ENCODE results near the gene MYLK3. TPM values are rescaled to one million over a fixed set of nuclear protein-coding genes. Genes with fewer than 3 reads are reported as not detected.

Gene MYLK3
- total RNA-seq, 4 donors from 2014 or later: not detected

- in situ Hi-C loops (cut with MboI; ENCODE audit: low pct_ligation_motif_present in 1 of 4, low pct_unique_long_range_greater_than_20kb in 1 of 4, low sequenced_read_pairs in 3 of 4): no loop called here
- Histone ChIP-seq H3K36me3 (no peaks in the 10 kb centered on the region), H3K4me1 (peaks cover 10 to 53% (median 32%) of the 10 kb centered on the region in 4 donors), H3K4me3 (peak within 1 kb of the TSS; percentile 61 to 93 (median 86)), H3K27me3 (no peaks in the 10 kb centered on the region), H3K27ac (peak within 1 kb of the TSS; percentile 88 to 96 (median 92)), H3K9me3 (no peaks in the 10 kb centered on the region)
- no peak for TF ChIP-seq POLR2A (IDR thresholded peaks at IDR 0.05)
- TF ChIP-seq CTCF (IDR thresholded peaks at IDR 0.05): peak in 3 of 5 experiments; percentile 11 to 29 (median 23)
- peak in 2 of 3 donors; percentile 38 for TF ChIP-seq POLR2AphosphoS5 (IDR thresholded peaks at IDR 0.05)
- intact Hi-C loops (cut with DNase I; ENCODE audit: low total_unique reads): loop anchor here (10.0 kb wide), 1 partner anchor 135 kb away; no protein-coding TSS in a partner anchor
- WGBS, 2 donors (ENCODE audit: low coverage in 1 of 2): 0 to 2% methylated on average over 5 to 58 of the region's 79 CpGs
- peak; percentile 98 for DNase-seq
Measured at GRCh38 chr16:46689365-46690280, 58.5 kb downstream of the MYLK3 start, which contains the start of gene ORC6. TSS of gene ORC6 (plus strand) at chr16:46689659. CDS start at chr16:46689706, 47 bp downstream.

- Histone ChIP-seq H3K4me1 (peaks cover 10 to 53% (median 32%) of the 10 kb centered on the region in 4 donors), H3K27ac (peak within 1 kb of the TSS; percentile 88 to 96 (median 92)), H3K4me3 (peak within 1 kb of the TSS; percentile 61 to 93 (median 86)), H3K27me3 (no peaks in the 10 kb centered on the region), H3K36me3 (no peaks in the 10 kb centered on the region), H3K9me3 (no peaks in the 10 kb centered on the region)
- intact Hi-C loops (cut with DNase I; ENCODE audit: low total_unique reads): loop anchor here (10.0 kb wide), 1 partner anchor 136 kb away; no protein-coding TSS in a partner anchor
- DNase-seq: peak; percentile 100
- in situ Hi-C loops (cut with MboI; ENCODE audit: low pct_ligation_motif_present in 1 of 4, low pct_unique_long_range_greater_than_20kb in 1 of 4, low sequenced_read_pairs in 3 of 4): no loop called here
- TF ChIP-seq POLR2A (IDR thresholded peaks at IDR 0.05): peak; percentile 89
- TF ChIP-seq CTCF (IDR thresholded peaks at IDR 0.05): peak in 3 of 5 experiments; percentile 3 to 22 (median 8)
- TF ChIP-seq POLR2AphosphoS5 (IDR thresholded peaks at IDR 0.05): peak; percentile 89 to 94 (median 92)
- no peak for TF ChIP-seq EP300 (IDR thresholded peaks at IDR 0.05; ENCODE audit: low read depth)
- 1% methylated on average over 53 of the region's 54 CpGs; no CpG with 5 or more reads in 1 of the 2 donors for whole genome bisulfite sequencing, 2 donors (ENCODE audit: low coverage in 1 of 2)
Measured at GRCh38 chr16:46688654-46689364, 59.3 kb downstream of the MYLK3 start, which contains the start of gene VPS35. TSS of gene VPS35 (minus strand) at chr16:46689178. CDS start at chr16:46689133, 45 bp downstream.

GRCh38 chr16:46688101-46688653 is 60.0 kb downstream of the MYLK3 start:
- in situ Hi-C loops (cut with MboI; ENCODE audit: low pct_ligation_motif_present in 1 of 4, low pct_unique_long_range_greater_than_20kb in 1 of 4, low sequenced_read_pairs in 3 of 4): no loop called here
- H3K4me1 ChIP-seq: peaks cover 10 to 53% (median 32%) of the 10 kb centered on the region in 4 donors
- H3K27ac ChIP-seq: peak overlapping the region; percentile 88 to 96 (median 92)
- 3 to 5% methylated on average over 8 to 14 of the region's 14 CpGs for WGBS, 2 donors (ENCODE audit: low coverage in 1 of 2)
- H3K36me3 ChIP-seq: no peaks in the 10 kb centered on the region
- TF ChIP-seq POLR2AphosphoS5 (IDR thresholded peaks at IDR 0.05): no peak
- peak in 2 of 5 experiments; percentile 27 to 38 for TF ChIP-seq CTCF (IDR thresholded peaks at IDR 0.05)
- no peaks in the 10 kb centered on the region for H3K27me3 ChIP-seq
- peak; percentile 51 for DNase-seq
- intact Hi-C loops (cut with DNase I; ENCODE audit: low total_unique reads): loop anchor here (10.0 kb wide), 1 partner anchor 137 kb away; no protein-coding TSS in a partner anchor
- H3K4me3 ChIP-seq: peak overlapping the region; percentile 61 to 93 (median 86)
- H3K9me3 ChIP-seq: no peaks in the 10 kb centered on the region
